HepG2 (cell line): Measurements from ENCODE around the gene ATXN1L. TPM values are rescaled to one million over a fixed set of nuclear protein-coding genes. Genes with fewer than 3 reads are reported as not detected.

Source experiments
- FOXA1 ChIP-seq, 2 experiments: fragments of 450-650 bp in 1 of 2; sonication (generic) in 1 of 2; formaldehyde crosslinking in 1 of 2; IDR thresholded peaks; 2 replicates each; pipeline versions ENCODE4 v1.4.0 to v1.6.1; 2016 to 2020; ENCODE audit warnings: missing genetic modification reagents in 1 of 2
- KDM1A ChIP-seq: IDR thresholded peaks from 2 replicates; pipeline ENCODE4 v1.6.1; 2016; ENCODE audit warnings: missing compliant biosample characterization
- NFYB ChIP-seq: sonication (generic); formaldehyde crosslinking; IDR thresholded peaks from 2 replicates; pipeline ENCODE4 v1.4.0; 2020; ENCODE audit warnings: missing genetic modification reagents
- NR1H2 ChIP-seq: sonication (generic); formaldehyde crosslinking; IDR thresholded peaks from 2 replicates; pipeline ENCODE4 v1.8.1; 2022; ENCODE audit warnings: low read depth, missing genetic modification reagents, borderline replicate concordance
- PHF8 ChIP-seq: sonication (generic); formaldehyde crosslinking; IDR thresholded peaks from 2 replicates; pipeline ENCODE4 v1.5.0; 2020; ENCODE audit warnings: missing genetic modification reagents
- RXRA ChIP-seq: sonication (generic); formaldehyde crosslinking; IDR thresholded peaks from 2 replicates; pipeline ENCODE4 v1.5.1; 2020; ENCODE audit warnings: missing genetic modification reagents
- ZNF205 ChIP-seq: IDR thresholded peaks from 2 replicates; pipeline ENCODE4 v1.6.1; 2018; ENCODE audit warnings: missing biosample characterization, missing genetic modification reagents
- ZNF260 ChIP-seq: sonication (generic); formaldehyde crosslinking; IDR thresholded peaks from 2 replicates; pipeline ENCODE4 v1.4.0; 2020; ENCODE audit warnings: missing genetic modification reagents, low read depth, mild to moderate bottlenecking, borderline replicate concordance
- ZNF552 ChIP-seq: sonication (generic); formaldehyde crosslinking; IDR thresholded peaks from 2 replicates; pipeline ENCODE4 v1.9.0; 2022; ENCODE audit warnings: missing genetic modification reagents, mild to moderate bottlenecking, borderline replicate concordance
- ZNF589 ChIP-seq: sonication (generic); formaldehyde crosslinking; conservative IDR thresholded peaks from 2 replicates; pipeline ENCODE4 v1.8.0; 2022; ENCODE audit warnings: mild to moderate bottlenecking, moderate library complexity, missing genetic modification reagents
- ZNF891 ChIP-seq: sonication (generic); formaldehyde crosslinking; IDR thresholded peaks from 2 replicates; pipeline ENCODE4 v1.5.0; 2020; ENCODE audit warnings: mild to moderate bottlenecking, missing genetic modification reagents
- polyA plus RNA-seq, 8 experiments: library from polyadenylated mRNA; depleted of rRNA in 3 of 8; stranded (reverse) in 7 of 8; unstranded in 1 of 8; fragments of >200 nt; fragmentation: Illumina TruSeq in 4 of 8; extraction: Trizol in 4 of 8; gene quantifications; 2 replicates each; pipeline versions ENCODE4 v1.2.1 to v1.2.3, GENCODE V29; 2011 to 2016; ENCODE audit warnings: low read depth in 4 of 8, missing spikeins in 1 of 8, mixed read lengths in 1 of 8; ENCODE audit not compliant: insufficient read depth in 1 of 8
- total RNA-seq, 5 experiments: library from RNA; depleted of rRNA; stranded (reverse); fragments of >200 nt; fragmentation: Illumina TruSeq; extraction: Trizol; gene quantifications; 2 replicates each; pipeline ENCODE4 v1.2.3, GENCODE V29; 2016; ENCODE audit warnings: low read depth in 1 of 5
- TF ChIP-seq, protein P1 (sequence below): sonication (generic); formaldehyde crosslinking; IDR thresholded peaks from 2 replicates; pipeline ENCODE4 v1.4.0; 2020; ENCODE audit warnings: mild to moderate bottlenecking, missing genetic modification reagents
- TF ChIP-seq, protein P2 (sequence below): sonication (generic); formaldehyde crosslinking; IDR thresholded peaks from 2 replicates; pipeline ENCODE4 v1.5.0; 2020; ENCODE audit warnings: missing genetic modification reagents, mild to moderate bottlenecking, borderline replicate concordance
- TF ChIP-seq, protein P3 (sequence below): sonication (generic); formaldehyde crosslinking; conservative IDR thresholded peaks from 2 replicates; pipeline ENCODE4 v1.5.0; 2020; ENCODE audit warnings: missing genetic modification reagents
- TF ChIP-seq, protein P4 (sequence below): sonication (generic); formaldehyde crosslinking; IDR thresholded peaks from 2 replicates; pipeline ENCODE4 v1.4.0; 2020; ENCODE audit warnings: missing genetic modification reagents
- TF ChIP-seq, protein P5 (sequence below): sonication (generic); formaldehyde crosslinking; IDR thresholded peaks from 2 replicates; pipeline ENCODE4 v1.4.0; 2020; ENCODE audit warnings: missing genetic modification reagents, borderline replicate concordance

The ATXN1L gene
- total and polyA plus RNA-seq, 2 of the 13 experiments (the other 11 are each of a cell fraction or from before 2014, with no cell fraction given), result 20.0 to 22.4 TPM

DNA sequence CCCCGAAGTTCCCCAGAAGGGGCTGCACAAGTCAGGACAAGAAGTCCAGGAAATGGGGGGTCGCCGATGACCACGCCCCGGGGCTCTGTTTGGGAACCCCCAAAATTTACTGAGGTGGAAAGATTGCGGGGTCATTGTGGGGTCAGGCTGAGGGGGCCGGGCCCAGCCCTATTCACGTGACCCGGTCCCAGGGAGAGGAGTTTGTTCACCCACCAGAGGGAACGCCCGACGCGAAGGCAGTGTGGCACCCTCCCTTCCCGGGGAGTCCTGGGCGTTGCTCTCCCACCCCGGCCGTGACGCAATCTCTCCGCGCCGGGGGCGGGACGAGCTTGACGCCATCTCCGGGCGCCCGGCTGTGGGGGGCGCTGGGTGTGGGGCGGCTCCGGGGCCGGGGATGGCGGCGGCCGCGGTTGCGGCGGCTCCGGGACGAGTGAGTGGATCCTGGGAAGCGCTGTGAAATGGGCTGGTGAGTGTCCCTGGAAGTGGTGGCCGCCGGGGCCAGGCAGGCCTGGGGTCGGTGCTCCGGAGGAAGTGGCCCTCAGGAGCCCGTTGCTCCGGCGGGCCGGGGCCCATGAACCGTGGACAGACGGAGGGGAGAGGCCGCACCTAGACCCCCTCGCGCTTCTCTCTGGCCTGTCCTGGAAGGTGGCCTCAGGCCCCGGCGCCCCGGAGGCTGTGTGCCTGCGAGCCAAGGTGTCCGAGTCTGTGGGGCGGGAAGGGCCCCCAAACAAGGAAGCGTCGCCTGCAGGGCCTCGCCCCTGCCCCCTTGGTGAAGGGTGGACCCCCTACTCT lies at the start of gene ATXN1L (continued):
- TF ChIP-seq, protein P1, sequence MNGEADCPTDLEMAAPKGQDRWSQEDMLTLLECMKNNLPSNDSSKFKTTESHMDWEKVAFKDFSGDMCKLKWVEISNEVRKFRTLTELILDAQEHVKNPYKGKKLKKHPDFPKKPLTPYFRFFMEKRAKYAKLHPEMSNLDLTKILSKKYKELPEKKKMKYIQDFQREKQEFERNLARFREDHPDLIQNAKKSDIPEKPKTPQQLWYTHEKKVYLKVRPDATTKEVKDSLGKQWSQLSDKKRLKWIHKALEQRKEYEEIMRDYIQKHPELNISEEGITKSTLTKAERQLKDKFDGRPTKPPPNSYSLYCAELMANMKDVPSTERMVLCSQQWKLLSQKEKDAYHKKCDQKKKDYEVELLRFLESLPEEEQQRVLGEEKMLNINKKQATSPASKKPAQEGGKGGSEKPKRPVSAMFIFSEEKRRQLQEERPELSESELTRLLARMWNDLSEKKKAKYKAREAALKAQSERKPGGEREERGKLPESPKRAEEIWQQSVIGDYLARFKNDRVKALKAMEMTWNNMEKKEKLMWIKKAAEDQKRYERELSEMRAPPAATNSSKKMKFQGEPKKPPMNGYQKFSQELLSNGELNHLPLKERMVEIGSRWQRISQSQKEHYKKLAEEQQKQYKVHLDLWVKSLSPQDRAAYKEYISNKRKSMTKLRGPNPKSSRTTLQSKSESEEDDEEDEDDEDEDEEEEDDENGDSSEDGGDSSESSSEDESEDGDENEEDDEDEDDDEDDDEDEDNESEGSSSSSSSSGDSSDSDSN (CRISPR knock-in tag), result peak; percentile 29
- TF ChIP-seq ZNF891 (CRISPR knock-in tag), result no peak
- TF ChIP-seq RXRA (CRISPR knock-in tag), result peak; percentile 94
- TF ChIP-seq ZNF260 (CRISPR knock-in tag), result no peak
- TF ChIP-seq ZNF589 (CRISPR knock-in tag), result no peak; the same call in 1 of the 2 replicates
- peak; percentile 46; the same call in 1 of the 2 replicates for TF ChIP-seq ZNF552 (CRISPR knock-in tag)
- no peak for TF ChIP-seq NFYB (CRISPR knock-in tag)
- TF ChIP-seq, protein P2, sequence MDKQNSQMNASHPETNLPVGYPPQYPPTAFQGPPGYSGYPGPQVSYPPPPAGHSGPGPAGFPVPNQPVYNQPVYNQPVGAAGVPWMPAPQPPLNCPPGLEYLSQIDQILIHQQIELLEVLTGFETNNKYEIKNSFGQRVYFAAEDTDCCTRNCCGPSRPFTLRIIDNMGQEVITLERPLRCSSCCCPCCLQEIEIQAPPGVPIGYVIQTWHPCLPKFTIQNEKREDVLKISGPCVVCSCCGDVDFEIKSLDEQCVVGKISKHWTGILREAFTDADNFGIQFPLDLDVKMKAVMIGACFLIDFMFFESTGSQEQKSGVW (CRISPR knock-in tag), result no peak
- peak; percentile 98 for TF ChIP-seq PHF8 (CRISPR knock-in tag)
- no peak for TF ChIP-seq KDM1A (CRISPR knock-in tag)
- TF ChIP-seq ZNF205, result peak; percentile 73; the same call in 1 of the 2 replicates
- TF ChIP-seq FOXA1 (IDR thresholded peaks at IDR 0.05), result no peak
- TF ChIP-seq FOXA1 (CRISPR knock-in tag; IDR thresholded peaks at IDR 0.05), result peak; percentile 39; the same call in 1 of the 2 replicates
- TF ChIP-seq, protein P3, sequence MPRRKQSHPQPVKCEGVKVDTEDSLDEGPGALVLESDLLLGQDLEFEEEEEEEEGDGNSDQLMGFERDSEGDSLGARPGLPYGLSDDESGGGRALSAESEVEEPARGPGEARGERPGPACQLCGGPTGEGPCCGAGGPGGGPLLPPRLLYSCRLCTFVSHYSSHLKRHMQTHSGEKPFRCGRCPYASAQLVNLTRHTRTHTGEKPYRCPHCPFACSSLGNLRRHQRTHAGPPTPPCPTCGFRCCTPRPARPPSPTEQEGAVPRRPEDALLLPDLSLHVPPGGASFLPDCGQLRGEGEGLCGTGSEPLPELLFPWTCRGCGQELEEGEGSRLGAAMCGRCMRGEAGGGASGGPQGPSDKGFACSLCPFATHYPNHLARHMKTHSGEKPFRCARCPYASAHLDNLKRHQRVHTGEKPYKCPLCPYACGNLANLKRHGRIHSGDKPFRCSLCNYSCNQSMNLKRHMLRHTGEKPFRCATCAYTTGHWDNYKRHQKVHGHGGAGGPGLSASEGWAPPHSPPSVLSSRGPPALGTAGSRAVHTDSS (CRISPR knock-in tag), result peak; percentile 93
- TF ChIP-seq, protein P4, sequence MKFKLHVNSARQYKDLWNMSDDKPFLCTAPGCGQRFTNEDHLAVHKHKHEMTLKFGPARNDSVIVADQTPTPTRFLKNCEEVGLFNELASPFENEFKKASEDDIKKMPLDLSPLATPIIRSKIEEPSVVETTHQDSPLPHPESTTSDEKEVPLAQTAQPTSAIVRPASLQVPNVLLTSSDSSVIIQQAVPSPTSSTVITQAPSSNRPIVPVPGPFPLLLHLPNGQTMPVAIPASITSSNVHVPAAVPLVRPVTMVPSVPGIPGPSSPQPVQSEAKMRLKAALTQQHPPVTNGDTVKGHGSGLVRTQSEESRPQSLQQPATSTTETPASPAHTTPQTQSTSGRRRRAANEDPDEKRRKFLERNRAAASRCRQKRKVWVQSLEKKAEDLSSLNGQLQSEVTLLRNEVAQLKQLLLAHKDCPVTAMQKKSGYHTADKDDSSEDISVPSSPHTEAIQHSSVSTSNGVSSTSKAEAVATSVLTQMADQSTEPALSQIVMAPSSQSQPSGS (CRISPR knock-in tag), result peak; percentile 85
- TF ChIP-seq, protein P5, sequence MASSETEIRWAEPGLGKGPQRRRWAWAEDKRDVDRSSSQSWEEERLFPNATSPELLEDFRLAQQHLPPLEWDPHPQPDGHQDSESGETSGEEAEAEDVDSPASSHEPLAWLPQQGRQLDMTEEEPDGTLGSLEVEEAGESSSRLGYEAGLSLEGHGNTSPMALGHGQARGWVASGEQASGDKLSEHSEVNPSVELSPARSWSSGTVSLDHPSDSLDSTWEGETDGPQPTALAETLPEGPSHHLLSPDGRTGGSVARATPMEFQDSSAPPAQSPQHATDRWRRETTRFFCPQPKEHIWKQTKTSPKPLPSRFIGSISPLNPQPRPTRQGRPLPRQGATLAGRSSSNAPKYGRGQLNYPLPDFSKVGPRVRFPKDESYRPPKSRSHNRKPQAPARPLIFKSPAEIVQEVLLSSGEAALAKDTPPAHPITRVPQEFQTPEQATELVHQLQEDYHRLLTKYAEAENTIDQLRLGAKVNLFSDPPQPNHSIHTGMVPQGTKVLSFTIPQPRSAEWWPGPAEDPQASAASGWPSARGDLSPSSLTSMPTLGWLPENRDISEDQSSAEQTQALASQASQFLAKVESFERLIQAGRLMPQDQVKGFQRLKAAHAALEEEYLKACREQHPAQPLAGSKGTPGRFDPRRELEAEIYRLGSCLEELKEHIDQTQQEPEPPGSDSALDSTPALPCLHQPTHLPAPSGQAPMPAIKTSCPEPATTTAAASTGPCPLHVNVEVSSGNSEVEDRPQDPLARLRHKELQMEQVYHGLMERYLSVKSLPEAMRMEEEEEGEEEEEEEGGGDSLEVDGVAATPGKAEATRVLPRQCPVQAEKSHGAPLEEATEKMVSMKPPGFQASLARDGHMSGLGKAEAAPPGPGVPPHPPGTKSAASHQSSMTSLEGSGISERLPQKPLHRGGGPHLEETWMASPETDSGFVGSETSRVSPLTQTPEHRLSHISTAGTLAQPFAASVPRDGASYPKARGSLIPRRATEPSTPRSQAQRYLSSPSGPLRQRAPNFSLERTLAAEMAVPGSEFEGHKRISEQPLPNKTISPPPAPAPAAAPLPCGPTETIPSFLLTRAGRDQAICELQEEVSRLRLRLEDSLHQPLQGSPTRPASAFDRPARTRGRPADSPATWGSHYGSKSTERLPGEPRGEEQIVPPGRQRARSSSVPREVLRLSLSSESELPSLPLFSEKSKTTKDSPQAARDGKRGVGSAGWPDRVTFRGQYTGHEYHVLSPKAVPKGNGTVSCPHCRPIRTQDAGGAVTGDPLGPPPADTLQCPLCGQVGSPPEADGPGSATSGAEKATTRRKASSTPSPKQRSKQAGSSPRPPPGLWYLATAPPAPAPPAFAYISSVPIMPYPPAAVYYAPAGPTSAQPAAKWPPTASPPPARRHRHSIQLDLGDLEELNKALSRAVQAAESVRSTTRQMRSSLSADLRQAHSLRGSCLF (CRISPR knock-in tag), result no peak
- TF ChIP-seq NR1H2, result no peak
